C1 segment of cervical spinal cord (tissue), 14 donors: ENCODE data around the gene MYH15.
"Not testable (repeated sequence)": the region's sequence is repeated elsewhere in the genome, so short reads cannot be mapped to it uniquely, and the experiment has no call there.

Source experiments
- DNase-seq, 14 donors: peaks; one replicate each; lab custom pipeline; 2025; lab: John Stamatoyannopoulos, UW

The MYH15 gene

GRCh38 chr3:108389372-108389771 lies 121.0 kb downstream of the MYH15 start:
- no peak for DNase-seq

- peak in 2 of 14 donors; percentile 4 to 52 for DNase-seq
These were observed 122.0 kb downstream of the MYH15 start for GRCh38 chr3:108388136-108389132.

GRCh38 chr3:108387063-108387462 lies 123.3 kb downstream of the MYH15 start:
- DNase-seq: no peak

GRCh38 chr3:108383306-108383705 lies 127.1 kb downstream of the MYH15 start:
- DNase-seq: no peak

- no peak for DNase-seq
These were observed 128.8 kb downstream of the MYH15 start for GRCh38 chr3:108381529-108382140.

- no peak for DNase-seq
These were observed 130.1 kb downstream of the MYH15 start for GRCh38 chr3:108380128-108380795.

GRCh38 chr3:108378952-108379342 lies 131.4 kb downstream of the MYH15 start:
- DNase-seq: not testable (repeated sequence)

GRCh38 chr3:108378153-108378951 lies 132.0 kb downstream of the MYH15 start:
- no peak for DNase-seq

- no peak for DNase-seq
These were observed 133.0 kb downstream of the MYH15 start for GRCh38 chr3:108377384-108377783.

GRCh38 chr3:108376026-108376425 lies 134.4 kb downstream of the MYH15 start:
- DNase-seq: no peak

- no peak for DNase-seq
These were observed 151.4 kb downstream of the MYH15 start for GRCh38 chr3:108359011-108359410.

- no peak for DNase-seq
These were observed 153.4 kb downstream of the MYH15 start for GRCh38 chr3:108357042-108357441.

- no peak for DNase-seq
These were observed 155.8 kb downstream of the MYH15 start for GRCh38 chr3:108354562-108354961.

GRCh38 chr3:108352176-108352575 lies 158.2 kb downstream of the MYH15 start:
- DNase-seq: no peak

GRCh38 chr3:108346301-108347227 lies 163.8 kb downstream of the MYH15 start:
- DNase-seq: no peak

GRCh38 chr3:108345492-108346205 lies 164.7 kb downstream of the MYH15 start:
- DNase-seq: no peak

GRCh38 chr3:108343491-108343890 lies 166.9 kb downstream of the MYH15 start:
- DNase-seq: no peak

- DNase-seq: no peak
These were observed 167.4 kb downstream of the MYH15 start for GRCh38 chr3:108342837-108343486.

- no peak for DNase-seq
These were observed 168.5 kb downstream of the MYH15 start for GRCh38 chr3:108341911-108342310.
